Measurements from ENCODE around the gene FOXR1. TPM values are rescaled to one million over a fixed set of nuclear protein-coding genes. Genes with fewer than 3 reads are reported as not detected.
A peak's percentile ranks its signal among the peaks of the same experiment; 100 is the strongest.
"Not testable (repeated sequence)": the region's sequence is repeated elsewhere in the genome, so short reads cannot be mapped to it uniquely, and the experiment has no call there.

The FOXR1 gene
- total and polyA plus RNA-seq, 10 donors = not detected

DNA sequence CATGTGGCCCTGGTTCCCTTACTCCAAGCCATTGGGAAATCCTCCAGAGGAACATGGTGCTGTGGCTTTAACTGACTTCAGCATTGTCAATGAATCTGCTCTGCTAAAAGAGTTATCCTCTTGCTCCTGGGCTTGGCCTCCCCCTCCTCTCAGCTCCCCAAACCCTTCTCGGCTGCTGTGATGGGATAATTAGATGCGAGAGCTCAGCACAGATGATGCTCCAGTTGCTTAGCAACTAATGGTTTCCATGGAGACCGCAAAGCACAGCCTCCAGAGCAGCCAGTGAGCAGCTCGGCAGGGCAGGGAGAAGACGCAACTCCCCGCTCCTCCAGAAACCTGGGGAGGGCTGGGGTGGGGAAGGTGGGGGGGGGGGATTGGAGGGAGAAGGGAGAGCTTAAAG is 18.3 kb upstream of the FOXR1 start:
- WGBS, 5 donors = 54 to 77% (median 60%) methylated on average over 6 of the region's 6 CpGs
- no peak for TF ChIP-seq POLR2AphosphoS5 (IDR thresholded peaks at IDR 0.05)
- TF ChIP-seq CTCF (IDR thresholded peaks at IDR 0.05 in 8 of 11, conservative IDR thresholded peaks at IDR 0.05 in 3 of 11) = no peak
- no peak for TF ChIP-seq POLR2A (IDR thresholded peaks at IDR 0.05)
- Histone ChIP-seq H3K4me3 (no peak overlapping the region), H3K9me3 (no peaks in the 10 kb centered on the region), H3K36me3 (no peaks in the 10 kb centered on the region), H3K4me1 (peaks cover 0 to 9% (median 0%) of the 10 kb centered on the region in 6 donors), H3K27ac (no peak overlapping the region), H3K27me3 (replicated peaks in 1 of 7) (peaks cover 0 to 31% (median 0%) of the 10 kb centered on the region in 7 donors)
- intact Hi-C loops (cut with DNase I; ENCODE audit: low total_unique reads) = no loop called here
- peak; percentile 25 for DNase-seq

DNA sequence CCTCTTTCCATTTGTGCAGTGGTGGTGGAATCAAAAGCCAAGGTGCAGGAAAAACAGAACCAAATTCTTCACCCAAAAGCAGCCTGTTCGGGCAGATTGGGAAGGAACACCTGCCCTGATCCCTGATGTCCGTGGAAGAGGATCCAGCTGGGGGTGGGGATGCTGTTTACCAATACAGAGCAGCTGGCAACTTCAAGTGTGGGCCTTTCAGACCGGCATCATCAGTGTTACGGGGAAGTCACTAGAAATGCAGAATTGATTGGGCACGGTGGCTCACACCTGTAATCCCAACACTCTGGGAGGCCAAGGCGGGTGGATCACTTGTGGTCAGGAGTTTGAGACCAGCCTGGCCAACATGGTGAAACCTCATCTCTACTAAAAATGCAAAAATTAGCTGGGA is 17.6 kb upstream of the FOXR1 start:
- H3K9me3 ChIP-seq; H3K4me1 ChIP-seq; intact Hi-C loops (cut with DNase I; ENCODE audit: low total_unique reads); H3K36me3 ChIP-seq; H3K4me3 ChIP-seq; H3K27ac ChIP-seq: not testable (repeated sequence)
- peaks cover 0 to 31% (median 0%) of the 10 kb centered on the region in 7 donors for H3K27me3 ChIP-seq (replicated peaks in 1 of 7)
- DNase-seq = peak; percentile 32
- WGBS, 5 donors = 67 to 79% (median 74%) methylated on average over 6 of the region's 6 CpGs

DNA sequence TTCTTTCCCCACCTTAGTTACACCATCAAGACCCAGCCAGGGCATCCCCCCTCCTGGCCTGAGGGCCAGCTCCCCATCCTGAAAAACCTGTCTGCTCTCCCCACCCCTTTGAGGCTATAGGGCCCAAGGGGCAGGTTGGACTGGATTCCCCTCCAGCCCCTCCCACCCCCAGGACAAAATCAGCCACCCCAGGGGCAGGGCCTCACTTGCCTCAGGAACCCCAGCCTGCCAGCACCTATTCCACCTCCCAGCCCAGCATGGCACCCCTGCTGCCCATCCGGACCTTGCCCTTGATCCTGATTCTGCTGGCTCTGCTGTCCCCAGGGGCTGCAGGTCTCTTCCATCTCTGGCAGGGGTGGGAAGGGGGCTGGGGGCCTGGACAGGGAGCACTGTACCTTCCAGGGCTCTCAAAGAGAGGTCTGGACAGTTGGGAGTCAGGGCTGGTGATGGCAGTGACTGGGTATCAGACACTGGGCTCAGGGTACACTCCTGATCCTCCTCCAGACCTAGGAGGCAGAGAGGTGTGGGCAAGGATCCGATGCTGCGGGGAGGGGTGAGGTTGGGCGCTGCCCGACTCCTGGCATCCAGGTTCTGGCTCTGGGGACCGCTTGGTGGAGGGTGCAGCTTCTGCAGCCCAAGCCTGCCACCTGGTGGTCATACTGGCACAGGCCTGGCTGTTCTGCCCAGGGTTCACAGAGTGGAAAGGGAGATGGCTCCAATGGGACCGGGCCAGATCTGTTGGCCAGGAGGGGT is 15.3 kb upstream of the FOXR1 start, which contains the start of gene UPK2:
TSS of gene UPK2 (plus strand) at position 205 of the 753 bp plus-strand sequence. CDS start at position 258, 53 bp downstream.
- intact Hi-C loops (cut with DNase I; ENCODE audit: low total_unique reads) = loop anchor here (2.0 to 5.0 kb wide), 2 partner anchors 49 to 265 kb away; no protein-coding TSS in a partner anchor
- H3K4me1 ChIP-seq = peaks cover 0 to 9% (median 0%) of the 10 kb centered on the region in 6 donors
- 8 to 28% (median 10%) methylated on average over 2 to 7 of the region's 7 CpGs for WGBS, 5 donors

GRCh38 chr11:118956847-118957469 is 14.6 kb upstream of the FOXR1 start:
- DNase-seq = peak; percentile 64
- TF ChIP-seq POLR2AphosphoS5 (IDR thresholded peaks at IDR 0.05) (no peak), POLR2A (IDR thresholded peaks at IDR 0.05) (no peak), CTCF (IDR thresholded peaks at IDR 0.05 in 8 of 11, conservative IDR thresholded peaks at IDR 0.05 in 3 of 11) (peak in 5 of 11 experiments; percentile 4 to 68 (median 51))
- no peaks in the 10 kb centered on the region for H3K9me3 ChIP-seq
- peaks cover 0 to 9% (median 0%) of the 10 kb centered on the region in 6 donors for H3K4me1 ChIP-seq
- 46 to 60% (median 54%) methylated on average over 14 of the region's 14 CpGs for WGBS, 5 donors
- H3K27ac ChIP-seq = no peak overlapping the region
- H3K4me3 ChIP-seq = no peak overlapping the region
- no peaks in the 10 kb centered on the region for H3K36me3 ChIP-seq
- intact Hi-C loops (cut with DNase I; ENCODE audit: low total_unique reads) = loop anchor here (2.0 to 5.0 kb wide), 2 partner anchors 50 to 266 kb away; no protein-coding TSS in a partner anchor
- peaks cover 0 to 29% (median 0%) of the 10 kb centered on the region in 7 donors for H3K27me3 ChIP-seq (replicated peaks in 1 of 7)

More for the DNA sequence above, 15.3 kb upstream of the FOXR1 start, which contains the start of gene UPK2:
- Histone ChIP-seq H3K36me3 (no peaks in the 10 kb centered on the region), H3K27me3 (replicated peaks in 1 of 7) (peaks cover 0 to 28% (median 0%) of the 10 kb centered on the region in 7 donors), H3K4me3 (no peak within 1 kb of the TSS), H3K9me3 (no peaks in the 10 kb centered on the region), H3K27ac (no peak within 1 kb of the TSS)
- peak; percentile 61 to 69 (median 68) for TF ChIP-seq POLR2AphosphoS5 (IDR thresholded peaks at IDR 0.05)
- peak; percentile 94 to 98 (median 97) for TF ChIP-seq CTCF (IDR thresholded peaks at IDR 0.05 in 8 of 11, conservative IDR thresholded peaks at IDR 0.05 in 3 of 11)
- TF ChIP-seq POLR2A (IDR thresholded peaks at IDR 0.05) = no peak
- peak; percentile 96 for DNase-seq
